ENCODE measurements around the gene BTNL9. TPM values are rescaled to one million over a fixed set of nuclear protein-coding genes. Genes with fewer than 3 reads are reported as not detected.

The BTNL9 gene
- total and polyA plus RNA-seq, 9 of the 15 experiments (the other 6 are each of a cell fraction or from before 2014, with no cell fraction given), result 3.7 to 86.7 (median 29.4) TPM

- TF ChIP-seq HMG20A (CRISPR knock-in tag; conservative IDR thresholded peaks at IDR 0.05), result no peak
- TF ChIP-seq NR1H2 (CRISPR knock-in tag; IDR thresholded peaks at IDR 0.05), result no peak
- TF ChIP-seq ZNF274 (IDR thresholded peaks at IDR 0.05; ENCODE audit: borderline replicate concordance, low read depth, low read length), result no peak
- 0 out of 2 replicates have a peak, but pooled peaks have one; percentile 52 for TF ChIP-seq SUPT5H (IDR thresholded peaks at IDR 0.05)
- TF ChIP-seq MAFG (tag; conservative IDR thresholded peaks at IDR 0.05), result no peak
- no peak for TF ChIP-seq HMBOX1 (IDR thresholded peaks at IDR 0.05)
- peak; percentile 46; the same call in 1 of the 2 replicates for TF ChIP-seq MXI1 (IDR thresholded peaks at IDR 0.05; ENCODE audit: low read depth, low read length)
- TF ChIP-seq HIVEP1 (CRISPR knock-in tag; IDR thresholded peaks at IDR 0.05), result 0 out of 2 replicates have a peak, but pooled peaks have one; percentile 37
- peak; percentile 72; the same call in 1 of the 2 replicates for TF ChIP-seq ZNF668 (CRISPR knock-in tag; IDR thresholded peaks at IDR 0.05)
- peak; percentile 86 for TF ChIP-seq VEZF1 (CRISPR knock-in tag; IDR thresholded peaks at IDR 0.05)
- TF ChIP-seq, protein P1, sequence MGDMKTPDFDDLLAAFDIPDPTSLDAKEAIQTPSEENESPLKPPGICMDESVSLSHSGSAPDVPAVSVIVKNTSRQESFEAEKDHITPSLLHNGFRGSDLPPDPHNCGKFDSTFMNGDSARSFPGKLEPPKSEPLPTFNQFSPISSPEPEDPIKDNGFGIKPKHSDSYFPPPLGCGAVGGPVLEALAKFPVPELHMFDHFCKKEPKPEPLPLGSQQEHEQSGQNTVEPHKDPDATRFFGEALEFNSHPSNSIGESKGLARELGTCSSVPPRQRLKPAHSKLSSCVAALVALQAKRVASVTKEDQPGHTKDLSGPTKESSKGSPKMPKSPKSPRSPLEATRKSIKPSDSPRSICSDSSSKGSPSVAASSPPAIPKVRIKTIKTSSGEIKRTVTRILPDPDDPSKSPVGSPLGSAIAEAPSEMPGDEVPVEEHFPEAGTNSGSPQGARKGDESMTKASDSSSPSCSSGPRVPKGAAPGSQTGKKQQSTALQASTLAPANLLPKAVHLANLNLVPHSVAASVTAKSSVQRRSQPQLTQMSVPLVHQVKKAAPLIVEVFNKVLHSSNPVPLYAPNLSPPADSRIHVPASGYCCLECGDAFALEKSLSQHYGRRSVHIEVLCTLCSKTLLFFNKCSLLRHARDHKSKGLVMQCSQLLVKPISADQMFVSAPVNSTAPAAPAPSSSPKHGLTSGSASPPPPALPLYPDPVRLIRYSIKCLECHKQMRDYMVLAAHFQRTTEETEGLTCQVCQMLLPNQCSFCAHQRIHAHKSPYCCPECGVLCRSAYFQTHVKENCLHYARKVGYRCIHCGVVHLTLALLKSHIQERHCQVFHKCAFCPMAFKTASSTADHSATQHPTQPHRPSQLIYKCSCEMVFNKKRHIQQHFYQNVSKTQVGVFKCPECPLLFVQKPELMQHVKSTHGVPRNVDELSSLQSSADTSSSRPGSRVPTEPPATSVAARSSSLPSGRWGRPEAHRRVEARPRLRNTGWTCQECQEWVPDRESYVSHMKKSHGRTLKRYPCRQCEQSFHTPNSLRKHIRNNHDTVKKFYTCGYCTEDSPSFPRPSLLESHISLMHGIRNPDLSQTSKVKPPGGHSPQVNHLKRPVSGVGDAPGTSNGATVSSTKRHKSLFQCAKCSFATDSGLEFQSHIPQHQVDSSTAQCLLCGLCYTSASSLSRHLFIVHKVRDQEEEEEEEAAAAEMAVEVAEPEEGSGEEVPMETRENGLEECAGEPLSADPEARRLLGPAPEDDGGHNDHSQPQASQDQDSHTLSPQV (IDR thresholded peaks at IDR 0.05), result peak; percentile 96
- TF ChIP-seq TBP (optimal IDR thresholded peaks at IDR 0.05; ENCODE audit: low read depth, low read length), result peak; percentile 15
- peak; percentile 63; the same call in 1 of the 2 replicates for TF ChIP-seq ATF6 (CRISPR knock-in tag; IDR thresholded peaks at IDR 0.05)
- TF ChIP-seq TOE1 (IDR thresholded peaks at IDR 0.05; ENCODE audit: borderline replicate concordance), result no peak
- TF ChIP-seq TOE1 (CRISPR knock-in tag; IDR thresholded peaks at IDR 0.05; ENCODE audit: borderline replicate concordance, low read depth), result 0 out of 2 replicates have a peak, but pooled peaks have one; percentile 27
- 0 out of 2 replicates have a peak, but pooled peaks have one; percentile 60 for TF ChIP-seq ZNF311 (CRISPR knock-in tag; IDR thresholded peaks at IDR 0.05)
These were observed 12.8 kb downstream of the BTNL9 start (continued) for GRCh38 chr5:181052672-181053487.
